NCI-H1417 (cell line): ENCODE results near the gene TCF7L2.
"Not testable (repeated sequence)": the region's sequence is repeated elsewhere in the genome, so short reads cannot be mapped to it uniquely, and the experiment has no call there.

Source experiments
- DNase-seq, 3 experiments: peaks; one replicate each; lab custom pipeline; 2025; lab: John Stamatoyannopoulos, UW

TCF7L2 gene

DNA sequence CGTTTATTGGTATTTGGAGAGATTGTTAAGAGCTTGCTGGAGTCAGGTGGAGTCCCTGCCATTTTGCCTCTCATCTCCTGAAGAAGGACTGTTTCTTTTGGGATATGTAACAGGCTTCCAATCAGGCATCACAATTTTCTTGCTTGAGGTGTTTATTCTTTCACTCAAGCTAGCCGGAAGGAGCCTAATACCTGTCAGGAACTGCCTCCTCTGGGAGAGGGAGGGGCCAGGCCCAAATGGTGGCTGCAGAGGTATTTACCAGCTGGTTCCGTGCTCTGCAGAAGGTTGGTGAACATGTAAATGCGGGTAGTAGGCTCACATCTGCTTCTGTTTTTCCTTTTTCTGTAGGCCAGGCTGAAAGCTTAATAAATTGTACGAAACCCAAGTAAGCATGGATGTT lies 114.0 kb downstream of the TCF7L2 start:
- DNase-seq = no peak

DNA sequence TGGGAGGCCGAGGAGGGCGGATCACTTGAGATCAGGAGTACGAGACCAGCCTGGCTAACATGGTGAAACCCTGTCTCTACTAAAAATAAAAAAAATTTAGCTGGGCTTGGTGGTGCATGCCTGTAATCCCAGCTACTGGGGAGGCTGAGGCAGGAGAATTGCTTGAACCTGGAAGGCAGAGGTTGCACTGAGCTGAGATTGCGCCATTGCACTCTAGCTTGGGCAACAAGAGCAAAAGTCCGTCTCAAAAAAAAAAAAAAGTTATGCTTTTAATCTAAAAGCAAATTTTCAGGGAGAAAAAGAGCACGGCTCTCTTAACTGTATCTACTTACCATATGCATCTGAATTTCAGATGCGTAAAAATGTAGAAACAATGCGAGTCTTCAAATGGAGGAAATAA lies 116.1 kb downstream of the TCF7L2 start:
- not testable (repeated sequence) for DNase-seq

DNA sequence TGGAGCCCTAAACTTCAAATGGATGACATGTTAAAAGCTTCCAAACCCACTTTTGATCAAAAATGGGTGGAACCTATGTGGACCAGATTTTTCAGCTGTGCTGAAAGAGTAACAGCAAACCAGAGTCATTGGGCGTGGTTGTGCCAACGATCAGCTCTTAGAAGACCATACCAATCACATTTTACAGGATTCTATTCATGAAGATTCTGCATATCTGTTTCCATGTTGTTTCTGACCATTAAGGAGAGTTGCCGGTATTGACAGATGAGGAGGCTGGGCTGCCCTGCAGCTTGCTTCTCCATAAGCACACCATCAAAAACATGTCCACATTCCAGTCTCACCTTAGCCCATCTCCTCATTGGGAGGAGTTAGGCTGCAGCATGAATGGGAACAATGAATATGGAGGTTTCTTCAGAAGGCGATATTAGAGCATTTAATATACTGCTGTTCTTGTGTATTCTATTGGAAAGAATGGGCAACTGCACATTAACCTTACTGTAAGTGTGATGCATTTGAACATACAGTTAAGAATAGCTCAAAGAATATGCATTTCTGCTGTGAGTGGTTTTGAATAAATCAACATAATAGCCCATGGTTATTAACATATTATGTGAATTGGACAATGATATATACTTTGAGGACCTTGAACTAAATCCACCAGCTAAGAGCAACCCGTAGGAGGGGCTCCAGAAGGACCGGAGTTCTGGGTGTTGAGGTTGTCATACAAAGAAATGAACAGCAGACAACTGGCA lies 116.7 kb downstream of the TCF7L2 start:
- DNase-seq = no peak

DNA sequence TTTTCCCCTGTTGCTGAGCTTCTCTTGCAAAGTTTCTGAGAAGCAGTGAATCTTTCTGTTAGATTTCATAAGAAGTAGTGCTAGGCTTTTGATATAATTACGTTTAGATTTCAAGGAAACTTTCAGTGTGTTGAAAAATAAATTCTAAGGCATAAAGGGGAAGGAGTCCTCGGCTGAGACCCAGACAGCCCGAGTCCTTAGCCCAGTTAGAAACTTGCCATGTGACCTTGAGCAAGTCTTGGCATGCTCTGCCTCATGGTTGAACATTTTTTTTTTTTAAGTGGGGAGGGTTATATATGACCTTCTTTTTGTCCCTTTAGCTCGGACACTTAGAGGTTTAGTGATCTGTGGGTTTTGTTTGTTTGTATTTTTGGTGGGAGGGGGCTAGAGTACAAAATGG lies 117.5 kb downstream of the TCF7L2 start:
- DNase-seq = no peak

DNA sequence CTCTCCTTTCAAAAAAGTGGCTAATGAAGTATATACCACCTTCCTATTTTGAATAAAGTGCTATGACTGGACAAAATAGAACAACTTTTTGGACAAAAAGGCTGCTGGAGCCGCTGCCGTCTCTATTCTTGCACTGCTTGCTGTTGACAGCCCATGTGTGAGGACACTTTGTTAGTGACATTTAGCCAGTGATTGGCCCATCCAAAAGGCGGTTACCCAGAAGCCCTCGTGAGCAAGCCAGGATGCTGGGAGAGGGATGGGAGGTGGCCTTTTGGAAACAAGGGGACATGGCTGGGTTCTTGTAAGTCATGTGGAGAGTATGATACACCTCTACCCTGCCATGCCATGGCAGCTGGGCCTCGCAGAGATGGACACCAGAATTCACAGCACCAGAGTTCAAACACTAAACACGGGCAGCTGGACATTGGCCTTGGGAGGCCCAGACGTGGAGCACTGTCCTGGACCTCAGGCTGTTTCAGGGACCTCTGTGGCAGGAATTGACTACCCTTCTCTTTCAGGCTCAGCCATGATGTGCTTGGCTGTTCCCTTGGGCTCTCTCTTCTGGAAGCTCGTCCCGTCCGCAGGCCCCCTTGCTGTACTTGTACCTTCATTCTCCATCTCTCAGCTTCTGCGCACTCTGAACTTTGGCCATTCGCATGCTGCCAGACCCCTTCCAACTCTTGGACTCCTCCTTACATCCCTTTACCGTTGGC lies 118.3 kb downstream of the TCF7L2 start:
- no peak for DNase-seq

DNA sequence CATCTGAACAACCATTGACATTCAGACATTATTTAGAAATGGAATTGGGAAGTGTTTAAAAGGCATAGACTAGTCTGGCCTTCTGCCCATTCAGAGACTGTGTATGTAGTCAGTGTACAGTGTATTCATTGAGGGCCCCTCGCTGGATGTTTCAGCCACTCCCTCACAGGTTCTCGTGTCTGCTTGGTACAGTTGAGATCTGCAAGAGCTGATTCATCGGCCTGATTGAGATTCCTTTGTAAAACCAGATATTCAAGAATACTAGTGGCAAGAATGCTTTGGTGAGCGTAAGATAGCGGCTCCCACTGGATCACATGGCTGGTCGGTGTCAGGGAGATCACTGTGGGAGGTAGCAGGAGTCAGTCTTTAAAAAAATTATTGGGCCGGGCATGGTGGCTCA lies 119.5 kb downstream of the TCF7L2 start:
- DNase-seq = no peak

DNA sequence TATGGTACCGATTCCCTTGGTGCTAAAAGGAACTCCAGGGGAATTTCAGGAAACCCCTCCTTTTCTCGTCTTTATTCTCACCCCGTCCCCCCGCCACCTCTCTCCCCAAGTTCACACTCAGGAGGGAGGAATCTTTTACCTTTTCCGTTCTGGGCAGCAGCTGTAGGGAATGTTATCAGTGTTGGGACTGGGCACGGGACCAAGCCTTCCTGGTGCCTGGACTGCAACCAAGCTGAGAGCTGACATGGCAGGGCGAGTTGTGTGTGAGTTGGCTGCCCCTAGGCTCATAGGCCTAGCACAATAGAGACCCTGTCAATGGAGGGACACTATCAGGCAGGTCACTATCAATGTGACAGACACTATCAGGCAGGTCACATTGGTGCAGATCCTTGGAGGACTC lies 121.4 kb downstream of the TCF7L2 start:
- DNase-seq = no peak

DNA sequence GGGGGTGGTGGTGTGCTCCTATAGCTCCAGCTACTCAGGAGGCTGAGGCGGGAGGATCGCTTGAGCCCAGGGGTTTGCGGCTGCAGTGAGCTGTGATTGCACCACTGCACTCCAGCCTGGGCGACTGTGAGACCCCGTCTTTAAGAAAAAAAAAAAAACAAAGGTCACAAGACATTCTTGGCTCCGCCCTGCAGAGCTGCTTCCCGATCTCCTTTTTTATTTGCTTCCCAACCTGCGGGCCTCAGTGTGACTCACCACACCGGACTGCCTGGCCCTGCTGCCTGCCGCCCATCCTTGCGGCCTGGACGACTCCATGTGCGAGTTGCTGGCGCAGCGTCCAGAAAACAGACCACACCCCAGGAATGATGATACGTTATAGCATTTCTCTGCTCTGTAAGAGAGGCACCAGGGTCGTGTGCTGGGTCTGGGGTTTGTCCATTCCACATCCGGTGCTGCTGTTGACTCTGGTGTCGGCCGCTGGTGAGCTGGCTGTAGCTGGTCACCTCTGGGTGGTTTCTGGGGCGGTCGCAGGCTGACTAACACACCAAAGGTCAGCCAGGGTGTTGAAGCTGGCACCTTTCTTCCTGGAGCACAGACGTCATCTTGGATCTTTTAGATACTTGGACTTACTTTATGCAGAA lies 123.6 kb downstream of the TCF7L2 start:
- DNase-seq = no peak

DNA sequence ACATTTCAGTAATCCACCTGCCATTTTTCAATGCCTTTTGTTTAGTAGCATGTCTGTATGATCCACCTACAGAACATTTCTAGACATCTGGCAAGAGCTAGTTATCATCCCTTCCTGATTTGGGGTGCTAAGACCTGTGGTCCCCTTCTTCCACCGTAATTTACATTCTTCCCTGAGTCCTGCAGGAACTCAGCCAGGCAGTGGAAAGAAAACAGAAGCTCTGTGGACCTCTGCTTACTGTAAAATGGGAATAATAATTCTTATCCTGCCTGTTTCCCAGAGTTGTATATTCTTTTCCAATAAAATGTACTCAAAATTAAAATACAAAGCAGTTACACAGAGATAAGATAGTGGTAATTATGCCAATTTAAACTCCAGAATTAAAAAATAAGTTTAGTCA lies 126.9 kb downstream of the TCF7L2 start:
- no peak for DNase-seq

DNA sequence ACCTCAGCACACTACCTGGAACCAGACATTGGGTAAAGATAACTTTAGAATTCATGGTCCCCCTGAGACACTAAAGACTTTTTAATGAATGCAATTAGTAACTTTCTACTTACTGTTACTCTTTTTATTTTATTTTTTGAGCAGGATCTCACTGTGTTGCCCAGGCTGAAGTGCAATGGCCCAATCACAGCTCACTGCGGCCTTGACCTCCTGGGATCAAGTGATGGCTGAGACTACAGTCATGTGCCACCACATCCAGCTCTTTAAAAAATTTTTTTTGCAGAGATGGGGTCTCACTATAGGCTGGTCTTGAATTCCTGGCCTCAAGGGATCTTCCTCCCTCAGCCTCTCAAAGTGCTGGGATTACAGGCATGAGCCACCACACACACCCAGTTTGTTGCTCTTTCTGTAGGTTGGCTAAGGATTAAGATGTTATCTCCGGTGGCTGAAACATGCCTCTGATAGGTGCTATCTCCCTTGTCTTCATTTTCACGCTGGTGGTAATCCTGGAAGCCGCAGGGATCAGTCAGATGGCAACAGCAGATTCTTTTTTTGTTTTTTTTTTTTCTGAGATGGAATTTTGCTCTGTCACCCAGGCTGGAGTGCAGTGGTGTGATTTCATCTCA lies 128.3 kb downstream of the TCF7L2 start:
- no peak for DNase-seq

DNA sequence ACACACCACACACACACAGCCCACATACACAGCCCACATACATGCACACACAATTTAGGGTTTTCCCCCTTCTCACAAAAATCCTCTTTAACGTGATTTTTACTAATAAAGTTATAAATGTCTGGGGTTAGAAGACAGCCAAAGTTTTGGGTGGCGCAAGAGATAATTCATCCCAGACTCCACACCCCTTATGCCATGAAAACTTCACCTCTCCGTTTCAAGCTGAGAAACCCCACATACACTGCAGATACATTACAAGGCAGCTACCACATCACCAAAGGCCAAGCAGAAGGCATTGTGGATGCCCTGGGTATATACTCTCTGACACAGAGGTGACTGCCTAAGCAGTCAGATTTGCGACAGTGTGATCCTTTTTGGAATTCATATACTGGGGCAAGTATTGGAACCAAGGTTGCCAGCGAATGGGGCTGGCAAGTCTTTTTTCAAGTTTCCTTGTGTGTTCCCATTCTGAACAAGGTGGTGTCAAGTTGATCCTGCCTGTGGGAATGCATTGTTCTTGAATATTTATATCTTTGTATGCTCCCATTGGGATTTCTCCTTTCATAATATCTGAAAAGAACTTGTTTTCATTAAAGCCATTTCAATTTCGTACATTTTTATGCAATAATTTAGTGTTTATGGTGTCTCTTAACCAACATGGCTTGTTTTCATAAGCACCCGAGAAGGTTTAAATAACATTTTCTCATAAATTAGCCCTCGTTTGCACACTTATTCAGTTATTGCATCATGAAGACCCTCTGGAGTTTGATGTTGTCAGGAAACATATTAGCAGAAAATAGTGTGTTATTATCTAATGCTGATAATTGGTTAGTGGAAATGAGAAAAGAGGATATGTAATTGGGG lies 130.2 kb downstream of the TCF7L2 start:
- no peak for DNase-seq

DNA sequence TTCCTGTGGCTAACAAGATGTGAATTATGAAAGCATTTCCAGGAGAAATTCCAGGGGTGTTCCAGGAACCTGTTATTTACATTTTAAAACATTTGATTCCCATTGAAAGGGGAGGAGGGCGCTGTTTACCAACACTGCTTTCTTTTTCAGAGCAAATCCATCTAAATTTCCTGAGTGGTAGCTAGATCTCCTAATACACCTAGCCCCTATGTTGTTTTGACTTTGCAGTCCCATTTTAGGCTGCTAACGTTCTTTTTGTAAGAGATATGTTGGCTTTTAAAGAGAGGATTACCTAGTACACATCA lies 130.8 kb downstream of the TCF7L2 start:
- DNase-seq = no peak

DNA sequence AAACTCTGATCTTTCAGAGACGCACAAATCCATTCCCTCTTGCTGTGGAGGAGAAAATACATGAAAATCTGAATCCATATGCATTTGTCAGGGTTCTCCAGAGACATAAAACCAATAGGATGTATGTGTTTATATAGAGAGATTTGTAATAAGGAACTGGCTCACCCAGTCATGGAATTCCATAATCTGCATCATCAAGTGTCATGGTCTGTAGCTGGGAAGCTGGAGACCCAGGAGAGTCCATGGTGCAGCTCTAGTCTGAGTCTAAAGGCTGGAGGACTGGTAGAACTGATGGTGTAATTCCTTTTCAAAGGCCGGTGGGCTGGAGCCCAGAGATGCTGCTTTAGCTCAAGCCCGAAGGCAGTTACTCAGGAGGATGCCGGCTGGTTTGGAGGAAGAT lies 134.0 kb downstream of the TCF7L2 start:
- DNase-seq = no peak

DNA sequence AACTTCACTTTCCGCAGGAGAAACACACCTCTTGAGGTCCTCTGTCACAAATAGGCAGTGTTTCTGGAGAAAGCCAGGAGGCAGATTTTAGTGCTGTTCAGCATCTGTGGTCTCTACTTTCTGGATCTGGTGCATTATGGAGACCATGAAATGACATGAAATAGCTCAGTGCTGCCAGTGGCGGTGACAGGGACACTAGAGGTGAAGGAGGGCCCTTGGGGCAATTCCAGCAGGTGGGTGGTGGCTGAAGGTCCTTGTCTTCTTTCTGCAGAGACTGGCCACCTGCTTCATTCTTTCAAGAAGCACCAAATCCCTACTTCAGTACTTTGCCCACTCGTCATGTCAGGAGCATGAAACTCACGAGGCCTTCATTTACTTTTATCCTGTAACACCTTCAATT lies 135.7 kb downstream of the TCF7L2 start:
- no peak for DNase-seq

DNA sequence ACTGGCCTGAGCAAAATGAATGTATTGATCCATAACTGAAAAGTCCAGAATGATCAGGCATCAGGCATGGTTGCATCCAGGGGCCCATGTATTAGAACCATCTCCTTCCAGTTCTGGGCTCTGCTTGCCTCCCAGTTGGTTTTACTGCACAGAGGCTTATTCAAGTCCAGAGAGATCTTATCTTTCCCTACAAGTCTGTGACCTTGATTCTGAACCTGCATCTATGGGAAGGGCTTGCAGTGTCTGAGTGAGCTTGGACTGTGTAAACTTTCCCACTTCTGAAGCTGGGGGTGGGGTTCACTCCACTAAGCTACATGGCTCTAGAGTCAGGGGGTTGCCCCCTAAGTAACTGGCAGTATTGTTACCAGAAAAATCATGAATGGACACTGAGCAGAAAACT lies 136.2 kb downstream of the TCF7L2 start:
- no peak for DNase-seq

DNA sequence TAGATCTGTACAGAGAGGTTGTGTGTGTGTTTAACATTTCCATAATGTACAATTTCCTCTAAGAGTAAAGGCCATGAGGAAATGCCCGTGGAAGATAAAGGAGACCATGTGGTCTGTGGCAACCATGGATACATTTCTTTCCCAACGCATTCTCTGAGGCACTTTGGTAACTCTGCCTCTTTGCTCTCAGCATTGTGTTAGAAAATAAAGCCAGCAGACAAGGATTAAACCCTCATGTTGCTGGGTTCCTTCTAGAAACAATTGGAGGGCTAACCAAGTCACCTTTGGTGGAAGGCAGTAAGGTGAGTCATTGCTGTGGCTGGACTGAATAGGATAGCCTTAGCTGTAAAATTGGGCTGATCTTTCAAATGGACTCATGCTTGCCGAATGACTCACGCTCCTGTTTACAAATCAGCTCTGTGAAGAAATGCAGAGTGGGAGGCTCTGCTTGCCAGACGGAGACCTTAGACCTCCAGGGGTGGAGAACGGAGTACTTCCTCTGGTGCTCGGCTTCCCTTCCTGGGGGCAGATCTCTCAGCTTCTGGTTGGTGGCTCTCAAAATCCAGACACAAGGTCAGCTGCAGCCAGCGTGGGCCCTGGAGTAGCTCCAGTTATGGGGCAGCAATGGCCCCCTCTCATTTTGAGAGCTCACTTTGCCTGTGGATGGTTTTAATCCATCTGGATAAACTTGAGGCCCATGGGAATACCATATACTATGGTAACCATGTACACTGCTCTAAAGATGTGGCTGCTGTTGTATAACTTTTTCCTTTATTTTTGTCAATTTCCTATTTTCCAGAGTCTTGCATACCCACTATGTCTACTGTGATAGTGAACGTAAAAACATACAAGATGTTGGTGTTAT lies 137.3 kb downstream of the TCF7L2 start:
- DNase-seq = no peak

DNA sequence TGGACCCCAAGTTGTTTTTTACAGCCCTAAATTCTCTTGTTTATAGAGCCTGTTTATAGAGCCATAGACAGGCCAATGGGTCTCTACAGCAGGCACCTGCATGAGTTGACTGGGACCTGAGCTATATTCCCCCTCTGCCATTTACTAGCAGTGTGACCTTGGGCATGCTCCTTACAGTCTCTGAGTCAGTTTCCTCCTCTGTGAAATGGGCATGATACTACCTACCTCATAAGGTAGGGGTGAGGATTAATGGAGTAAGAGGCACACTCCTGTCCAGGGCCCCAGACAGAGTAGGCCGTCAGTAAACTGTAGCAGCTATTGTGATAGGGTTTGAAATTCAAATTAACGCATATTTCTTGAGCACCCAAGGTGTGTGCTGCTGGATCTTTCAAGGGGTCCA lies 138.1 kb downstream of the TCF7L2 start:
- DNase-seq = no peak

DNA sequence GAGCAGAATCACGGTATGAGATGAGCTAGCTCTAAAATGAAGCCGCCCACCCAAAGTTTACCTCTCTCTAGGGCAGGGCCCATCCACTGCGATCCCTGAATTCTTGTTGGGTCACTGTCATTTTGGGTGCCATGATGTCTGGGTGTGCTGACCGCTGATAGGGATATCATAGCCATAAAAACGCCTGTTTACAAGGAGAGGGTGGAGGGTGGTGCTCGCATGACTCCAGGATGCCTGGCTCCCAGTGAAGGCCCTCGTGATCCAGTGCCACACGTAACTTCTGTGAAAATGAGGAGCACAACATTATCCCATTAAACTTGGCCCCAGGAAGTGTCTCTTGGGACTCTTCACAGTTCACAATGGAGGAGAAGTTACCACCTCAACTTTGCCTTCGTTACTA lies 139.5 kb downstream of the TCF7L2 start:
- no peak for DNase-seq

DNA sequence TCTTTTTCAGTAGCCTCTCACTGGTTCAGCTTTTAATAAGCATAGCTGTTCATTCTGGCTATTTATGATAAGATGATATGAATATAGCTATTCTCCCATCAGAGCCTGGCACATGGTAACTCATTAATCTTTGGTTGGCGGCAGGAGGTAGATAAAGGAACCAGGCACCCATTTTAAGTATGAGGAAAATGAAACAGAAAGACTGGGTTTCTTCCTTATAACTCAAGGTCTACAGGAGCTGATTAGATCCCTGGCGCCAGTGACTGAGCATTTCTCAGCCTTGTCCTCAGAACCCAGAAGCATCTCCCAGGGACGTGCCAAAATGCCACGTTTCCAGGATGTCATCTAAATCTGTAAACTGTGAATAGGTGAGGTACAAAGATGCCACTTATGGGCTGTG lies 141.9 kb downstream of the TCF7L2 start:
- DNase-seq = no peak

DNA sequence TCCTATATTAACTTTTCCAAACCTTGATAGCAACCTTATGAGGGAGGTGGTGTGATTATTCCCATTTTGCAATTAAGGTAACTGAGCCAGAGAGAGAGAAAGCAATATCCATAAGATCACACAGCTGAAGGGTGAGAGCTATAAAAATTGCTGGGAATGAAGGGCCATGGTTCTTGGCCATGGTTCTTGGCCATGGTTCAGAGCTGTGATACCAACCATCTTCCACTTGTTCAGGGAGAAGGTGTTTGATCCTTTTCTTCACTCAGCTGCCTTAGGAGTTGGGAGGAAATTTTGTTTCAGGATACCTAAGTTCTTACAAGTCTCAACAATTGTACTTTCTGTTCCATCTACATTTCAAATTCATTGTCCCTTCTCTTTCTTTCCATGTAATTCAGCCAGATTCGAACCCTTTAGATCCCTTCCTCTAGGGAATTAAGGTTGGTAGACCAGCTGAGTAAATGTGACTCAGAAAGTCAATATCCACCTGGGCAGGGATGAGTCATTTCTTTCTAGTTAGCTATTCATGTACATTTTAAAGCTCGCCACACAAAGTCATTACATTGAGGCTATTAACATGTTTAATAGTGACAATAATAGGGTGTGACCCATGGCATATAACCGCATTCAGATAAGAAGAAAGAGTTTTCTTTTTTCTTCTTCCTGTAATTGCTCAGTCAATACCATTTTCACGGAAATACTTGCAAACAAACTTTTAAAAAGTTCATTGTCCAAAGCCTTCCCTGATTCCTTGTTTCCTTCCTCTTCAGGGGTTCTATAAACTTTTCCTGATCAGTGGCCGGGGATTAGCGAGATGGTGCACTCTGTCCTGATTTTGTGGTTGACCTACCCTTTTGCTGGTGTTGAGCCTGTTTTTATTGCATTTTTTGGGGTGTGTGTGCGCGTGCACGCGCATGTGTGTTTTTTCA lies 143.4 kb downstream of the TCF7L2 start:
- peak in 1 of 3 experiments; percentile 8 for DNase-seq
